Endodermal cell (in vitro differentiated cells): ENCODE data around the gene WT1. TPM values are rescaled to one million over a fixed set of nuclear protein-coding genes. Genes with fewer than 3 reads are reported as not detected.

Experiments used
- DNase-seq: peaks from one replicate; pipeline ENCODE4 v3.0.0-alpha.2; 2017
- H3K27ac ChIP-seq: 2 replicates; pipeline ENCODE4 v1.5.1; 2013; ENCODE audit warnings: mild to moderate bottlenecking, low read depth, low read length, moderate library complexity
- H3K27me3 ChIP-seq: 2 replicates; pipeline ENCODE4 v1.6.1; 2013; ENCODE audit warnings: mild to moderate bottlenecking, low read length, moderate library complexity; ENCODE audit not compliant: insufficient read depth, control insufficient read depth, poor library complexity, severe bottlenecking
- H3K36me3 ChIP-seq: 2 replicates; pipeline ENCODE4 v1.7.0; 2013; ENCODE audit warnings: mild to moderate bottlenecking, low read length, moderate library complexity; ENCODE audit not compliant: control insufficient read depth, insufficient read depth
- H3K4me1 ChIP-seq: one replicate; pipeline ENCODE4 v1.7.0; 2013; ENCODE audit warnings: low read length; ENCODE audit not compliant: control insufficient read depth, insufficient read depth
- H3K4me3 ChIP-seq: 2 replicates; pipeline ENCODE4 v1.5.1; 2013; ENCODE audit warnings: mild to moderate bottlenecking, low read length, moderate library complexity
- H3K9ac ChIP-seq: 2 replicates; pipeline ENCODE4 v1.6.1; 2013; ENCODE audit warnings: mild to moderate bottlenecking, low read length, moderate library complexity; ENCODE audit not compliant: poor library complexity, severe bottlenecking; ENCODE audit errors: extremely low read depth
- H3K9me3 ChIP-seq: 2 replicates; pipeline ENCODE4 v1.6.1; 2013; ENCODE audit warnings: mild to moderate bottlenecking, low read length, moderate library complexity; ENCODE audit not compliant: control insufficient read depth
- H3K27ac Mint-ChIP-seq: 2 replicates; pipeline ENCODE4 v1.8.0; 2020; ENCODE audit warnings: mixed read lengths
- H3K27me3 Mint-ChIP-seq: 2 replicates; pipeline ENCODE4 v1.8.0; 2021; ENCODE audit warnings: mild to moderate bottlenecking, mixed read lengths; ENCODE audit not compliant: insufficient read depth
- H3K36me3 Mint-ChIP-seq: 2 replicates; pipeline ENCODE4 v1.8.0; 2020; ENCODE audit warnings: low read depth, mixed read lengths
- H3K4me1 Mint-ChIP-seq: 2 replicates; pipeline ENCODE4 v1.8.0; 2020; ENCODE audit warnings: mixed read lengths
- H3K4me3 Mint-ChIP-seq: 2 replicates; pipeline ENCODE4 v1.8.0; 2020; ENCODE audit warnings: mild to moderate bottlenecking, moderate library complexity, mixed read lengths
- H3K9me3 Mint-ChIP-seq: 2 replicates; pipeline ENCODE4 v1.8.0; 2020; ENCODE audit warnings: mild to moderate bottlenecking, mixed read lengths
- WGBS, 2 experiments: methylation state at CpG; one replicate each; pipeline versions ENCODE4 v1.1.5 to v1.1.7; 2013; ENCODE audit warnings: missing lambda C conversion rate in 2 of 2, mixed read lengths in 1 of 2; ENCODE audit not compliant: insufficient coverage in 1 of 2, insufficient read length in 1 of 2; 5-methylcytosine and 5-hydroxymethylcytosine counted together
- total RNA-seq, 2 donors: library from RNA; stranded (reverse); fragmentation: NEBNext Ultra II Directional in 1 of 2; extraction: Animal tissue kit (Norgen Biotek cat#: 25700) in 1 of 2; gene quantifications; 2 replicates in 1 of 2; 3 replicates in 1 of 2; pipeline ENCODE4 v1.2.1, GENCODE V29; 2021
- TF ChIP-seq, protein P1 (sequence below): fragments of 200-600 bp; sonication (generic); conservative IDR thresholded peaks from 2 replicates; pipeline ENCODE4 v1.5.0; 2021; ENCODE audit warnings: antibody characterized with exemption, mild to moderate bottlenecking

The WT1 gene
- total RNA-seq, 2 donors from 2014 or later = 0.51 TPM; not detected in 1

- H3K27ac ChIP-seq = no peak overlapping the region
- no peak overlapping the region for H3K9ac ChIP-seq
- no peak overlapping the region for H3K27ac Mint-ChIP-seq
- WGBS, 2 experiments = 26 to 80% methylated on average over 1 to 2 of the region's 2 CpGs
- no peaks in the 10 kb centered on the region for H3K36me3 ChIP-seq
- no peaks in the 10 kb centered on the region for H3K9me3 Mint-ChIP-seq
- no peaks in the 10 kb centered on the region for H3K27me3 ChIP-seq
- peaks cover 9% of the 10 kb centered on the region for H3K27me3 Mint-ChIP-seq
- H3K4me1 Mint-ChIP-seq = no peaks in the 10 kb centered on the region
- no peaks in the 10 kb centered on the region for H3K36me3 Mint-ChIP-seq
- no peaks in the 10 kb centered on the region for H3K9me3 ChIP-seq
- TF ChIP-seq, protein P1, sequence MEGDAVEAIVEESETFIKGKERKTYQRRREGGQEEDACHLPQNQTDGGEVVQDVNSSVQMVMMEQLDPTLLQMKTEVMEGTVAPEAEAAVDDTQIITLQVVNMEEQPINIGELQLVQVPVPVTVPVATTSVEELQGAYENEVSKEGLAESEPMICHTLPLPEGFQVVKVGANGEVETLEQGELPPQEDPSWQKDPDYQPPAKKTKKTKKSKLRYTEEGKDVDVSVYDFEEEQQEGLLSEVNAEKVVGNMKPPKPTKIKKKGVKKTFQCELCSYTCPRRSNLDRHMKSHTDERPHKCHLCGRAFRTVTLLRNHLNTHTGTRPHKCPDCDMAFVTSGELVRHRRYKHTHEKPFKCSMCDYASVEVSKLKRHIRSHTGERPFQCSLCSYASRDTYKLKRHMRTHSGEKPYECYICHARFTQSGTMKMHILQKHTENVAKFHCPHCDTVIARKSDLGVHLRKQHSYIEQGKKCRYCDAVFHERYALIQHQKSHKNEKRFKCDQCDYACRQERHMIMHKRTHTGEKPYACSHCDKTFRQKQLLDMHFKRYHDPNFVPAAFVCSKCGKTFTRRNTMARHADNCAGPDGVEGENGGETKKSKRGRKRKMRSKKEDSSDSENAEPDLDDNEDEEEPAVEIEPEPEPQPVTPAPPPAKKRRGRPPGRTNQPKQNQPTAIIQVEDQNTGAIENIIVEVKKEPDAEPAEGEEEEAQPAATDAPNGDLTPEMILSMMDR = peak; percentile 77
- no peak overlapping the region for H3K4me3 ChIP-seq
- peak; percentile 78 for DNase-seq
- no peak overlapping the region for H3K4me3 Mint-ChIP-seq
- no peaks in the 10 kb centered on the region for H3K4me1 ChIP-seq
These were observed 49.3 kb downstream of the WT1 start for GRCh38 chr11:32385998-32386397.

- H3K27me3 ChIP-seq = no peaks in the 10 kb centered on the region
- H3K27ac ChIP-seq = no peak overlapping the region
- Mint-ChIP-seq H3K27me3 (peaks cover 15% of the 10 kb centered on the region), H3K27ac (no peak overlapping the region), H3K9me3 (no peaks in the 10 kb centered on the region), H3K4me1 (no peaks in the 10 kb centered on the region), H3K36me3 (no peaks in the 10 kb centered on the region), H3K4me3 (no peak overlapping the region)
- no peaks in the 10 kb centered on the region for H3K9me3 ChIP-seq
- 80 to 92% methylated on average over 6 to 10 of the region's 10 CpGs for WGBS, 2 experiments
- no peak overlapping the region for H3K9ac ChIP-seq
- H3K36me3 ChIP-seq = no peaks in the 10 kb centered on the region
- H3K4me1 ChIP-seq = no peaks in the 10 kb centered on the region
- no peak for DNase-seq
- no peak overlapping the region for H3K4me3 ChIP-seq
- TF ChIP-seq, protein P1 = no peak
These were observed 52.8 kb downstream of the WT1 start for GRCh38 chr11:32382339-32383049.

- H3K9ac ChIP-seq = no peak overlapping the region
- H3K27me3 ChIP-seq = no peaks in the 10 kb centered on the region
- Mint-ChIP-seq H3K4me3 (no peak overlapping the region), H3K9me3 (no peaks in the 10 kb centered on the region), H3K4me1 (no peaks in the 10 kb centered on the region), H3K27ac (no peak overlapping the region), H3K36me3 (no peaks in the 10 kb centered on the region), H3K27me3 (peaks cover 15% of the 10 kb centered on the region)
- 89% methylated on average over 6 to 9 of the region's 9 CpGs for WGBS, 2 experiments
- no peaks in the 10 kb centered on the region for H3K4me1 ChIP-seq
- H3K4me3 ChIP-seq = no peak overlapping the region
- no peak overlapping the region for H3K27ac ChIP-seq
- TF ChIP-seq, protein P1 = no peak
- H3K9me3 ChIP-seq = no peaks in the 10 kb centered on the region
- DNase-seq = no peak
- no peaks in the 10 kb centered on the region for H3K36me3 ChIP-seq
These were observed 54.2 kb downstream of the WT1 start for GRCh38 chr11:32381179-32381578.
